ENCODE results near the gene PRIMA1. TPM values are rescaled to one million over a fixed set of nuclear protein-coding genes. Genes with fewer than 3 reads are reported as not detected.

Gene PRIMA1
- total RNA-seq, 2 donors from 2014 or later = 1.8 to 5.3 TPM

DNA sequence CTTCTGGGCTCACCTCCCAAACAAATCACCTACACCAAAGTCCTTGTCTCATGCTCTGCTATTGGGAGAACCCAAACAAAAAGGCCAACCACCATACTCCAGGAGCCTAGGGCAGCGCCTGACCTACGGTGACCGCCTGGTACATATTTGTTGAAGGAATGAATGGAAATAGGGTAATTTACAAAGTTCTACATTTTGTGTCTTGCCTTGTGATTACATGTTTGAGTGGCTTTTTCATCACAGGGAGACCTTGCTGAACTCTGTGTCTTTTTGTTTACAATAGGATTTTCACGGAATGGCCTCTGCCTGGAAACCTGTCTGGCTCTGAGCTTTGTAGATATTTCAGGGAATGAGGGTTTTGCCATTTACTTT, 11.3 kb upstream of the PRIMA1 start:
- intact Hi-C loops (cut with DNase I, micrococcal nuclease) = loop anchor here in 1 of 2 donors (10.0 kb wide), 1 partner anchor 145 kb away; no protein-coding TSS in a partner anchor
- ATAC-seq = no peak
- DNase-seq = no peak

- intact Hi-C loops (cut with DNase I, micrococcal nuclease) = loop anchor here in 1 of 2 donors (10.0 kb wide), 1 partner anchor 143 kb away; no protein-coding TSS in a partner anchor
- no peak for ATAC-seq
- no peak for DNase-seq
Measured at GRCh38 chr14:93797536-93797935, 9.3 kb upstream of the PRIMA1 start.

DNA sequence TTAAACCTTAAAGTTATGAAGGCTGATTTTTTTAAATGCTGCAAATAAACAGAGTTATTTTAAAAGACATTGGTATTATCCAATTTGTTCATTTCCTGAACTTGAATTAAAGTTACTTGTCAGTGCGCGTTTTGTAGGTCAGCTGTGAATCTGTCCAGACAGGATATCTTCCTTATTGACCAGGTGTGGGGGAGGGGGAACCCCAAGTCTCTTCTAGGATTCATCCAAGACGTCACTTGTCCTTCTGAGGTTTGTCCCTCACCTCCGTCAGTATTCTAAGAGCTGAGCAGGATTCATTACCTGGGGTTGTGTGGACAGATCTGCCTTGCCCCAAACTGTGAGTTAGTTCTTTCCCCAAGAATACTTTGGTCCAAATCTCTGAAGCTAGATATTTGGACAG, 8.8 kb upstream of the PRIMA1 start:
- intact Hi-C loops (cut with DNase I, micrococcal nuclease) = loop anchor here in 1 of 2 donors (10.0 kb wide), 1 partner anchor 142 kb away; no protein-coding TSS in a partner anchor
- DNase-seq = no peak

DNA sequence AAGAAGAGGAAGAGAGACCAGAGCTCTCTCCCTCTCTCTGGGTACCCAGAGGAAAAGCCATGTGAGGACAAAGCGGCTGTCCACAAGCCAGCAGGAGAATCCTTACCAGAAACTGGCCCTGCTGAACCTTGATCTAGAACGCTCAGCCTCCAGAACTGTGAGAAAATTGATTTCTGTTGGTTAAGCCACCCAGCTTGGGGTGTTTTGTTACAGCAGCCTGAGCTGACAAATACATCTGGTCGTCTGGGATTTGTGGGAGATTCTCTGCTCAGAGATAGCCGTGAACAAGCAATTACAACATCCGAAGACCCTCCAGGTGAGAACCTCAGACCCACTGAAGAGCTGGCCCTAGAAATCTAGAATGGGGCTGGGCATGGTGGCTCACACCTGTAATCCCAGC, 6.5 kb upstream of the PRIMA1 start:
- ATAC-seq (no peak), DNase-seq (no peak)
- intact Hi-C loops (cut with DNase I, micrococcal nuclease) = loop anchor here in 1 of 2 donors (10.0 kb wide), 1 partner anchor 140 kb away; no protein-coding TSS in a partner anchor

More for the DNA sequence above, 8.8 kb upstream of the PRIMA1 start:
- ATAC-seq = no peak

- ATAC-seq (no peak), DNase-seq (no peak)
- intact Hi-C loops (cut with DNase I, micrococcal nuclease) = loop anchor here in 1 of 2 donors (10.0 kb wide), 1 partner anchor 139 kb away; no protein-coding TSS in a partner anchor
Measured at GRCh38 chr14:93793555-93794324, 5.5 kb upstream of the PRIMA1 start.

DNA sequence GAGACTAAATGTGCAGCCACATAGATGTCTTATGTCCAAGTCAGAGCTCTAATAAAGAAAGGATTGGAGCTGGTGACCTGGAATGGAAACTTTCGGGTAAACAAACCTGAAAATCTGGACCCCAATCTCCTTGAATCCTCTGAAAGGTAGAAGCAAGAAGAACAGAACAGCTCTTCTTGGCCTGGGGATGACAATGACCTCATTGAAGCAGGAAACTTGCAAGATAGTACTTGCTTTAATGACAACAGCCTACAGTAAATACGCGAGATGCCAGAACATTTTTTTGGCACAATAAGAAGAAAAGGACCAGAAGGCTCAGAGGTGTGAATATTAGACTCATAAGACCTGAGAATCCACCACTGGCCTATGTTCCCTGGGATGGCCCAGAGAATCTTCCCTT, 4.1 kb upstream of the PRIMA1 start:
- no peak for DNase-seq
- intact Hi-C loops (cut with DNase I, micrococcal nuclease) = loop anchor here in 1 of 2 donors (10.0 kb wide), 1 partner anchor 138 kb away; no protein-coding TSS in a partner anchor
- no peak for ATAC-seq

DNA sequence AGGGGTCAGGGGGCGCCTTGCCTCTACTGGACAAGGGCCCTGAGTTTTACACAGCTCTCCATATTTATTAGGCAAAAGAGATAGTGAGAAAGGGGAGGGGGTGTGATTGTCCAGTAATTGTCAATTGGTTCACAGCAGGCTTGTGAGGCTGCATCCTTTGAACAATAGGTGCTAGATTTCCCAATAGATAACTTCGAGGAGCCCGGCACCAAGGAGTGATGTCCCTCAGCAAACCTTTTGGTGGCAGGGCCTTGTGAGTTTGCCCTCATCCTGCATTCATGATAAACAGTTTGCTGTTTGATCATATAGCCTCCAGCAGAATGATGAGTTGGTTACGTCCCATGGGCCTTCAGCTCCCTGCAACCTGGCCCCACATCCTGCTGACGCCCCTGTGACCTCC, 2.7 kb upstream of the PRIMA1 start:
- DNase-seq (no peak), ATAC-seq (no peak)
- intact Hi-C loops (cut with DNase I, micrococcal nuclease) = loop anchor here in 1 of 2 donors (10.0 kb wide), 1 partner anchor 136 kb away; no protein-coding TSS in a partner anchor

DNA sequence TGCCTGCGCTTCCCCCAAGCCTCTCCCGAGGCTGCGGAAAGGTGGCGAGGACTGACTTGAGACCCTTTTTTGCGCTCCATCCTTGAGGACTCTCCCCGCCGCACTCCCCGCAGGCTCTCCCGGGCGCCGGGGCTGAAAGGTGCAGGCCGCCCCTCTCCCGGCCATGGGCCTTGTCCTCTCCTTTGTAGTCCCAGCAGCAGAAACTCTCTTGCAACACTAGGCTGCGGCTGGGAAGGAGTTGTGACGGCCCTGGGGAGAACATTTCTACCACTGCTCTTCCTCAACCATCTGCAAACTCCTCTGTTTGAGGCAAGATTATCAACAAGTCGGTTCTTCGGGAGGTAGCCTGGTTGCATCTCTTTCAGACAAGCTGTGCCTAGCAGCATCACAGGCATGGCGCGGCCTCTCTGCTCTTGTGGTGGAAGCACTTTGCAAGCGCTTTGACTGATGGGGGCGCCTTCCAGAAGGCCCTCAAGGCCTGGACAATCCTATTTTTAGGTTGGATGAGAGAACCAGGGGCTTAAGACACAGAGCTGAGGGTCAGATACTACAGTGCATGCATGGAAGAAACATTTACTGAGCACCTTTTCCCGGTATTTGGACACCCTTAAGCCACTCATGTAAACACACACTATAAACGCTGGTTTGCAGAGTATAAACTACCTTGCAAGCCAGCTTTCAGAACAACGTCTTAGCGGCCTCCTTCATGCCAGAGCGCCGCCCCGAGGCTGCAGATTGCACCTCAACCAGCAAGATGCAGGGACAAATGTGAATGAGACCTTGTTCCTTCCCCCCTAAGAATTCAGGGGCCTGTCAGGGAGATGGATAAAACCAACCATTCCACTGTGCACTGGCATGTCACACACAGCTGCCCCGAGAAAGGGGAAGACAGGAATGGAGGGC, 1.2 kb upstream of the PRIMA1 start:
- ATAC-seq (no peak), DNase-seq (no peak)
- intact Hi-C loops (cut with DNase I, micrococcal nuclease) = loop anchor here in 1 of 2 donors (10.0 kb wide), 1 partner anchor 135 kb away; no protein-coding TSS in a partner anchor

GRCh38 chr14:93788543-93789227, 400 bp upstream of the PRIMA1 start:
- intact Hi-C loops (cut with DNase I, micrococcal nuclease) = no loop called here
- ATAC-seq = peak; percentile 57
- peak in 1 of 2 donors; percentile 9 for DNase-seq

DNA sequence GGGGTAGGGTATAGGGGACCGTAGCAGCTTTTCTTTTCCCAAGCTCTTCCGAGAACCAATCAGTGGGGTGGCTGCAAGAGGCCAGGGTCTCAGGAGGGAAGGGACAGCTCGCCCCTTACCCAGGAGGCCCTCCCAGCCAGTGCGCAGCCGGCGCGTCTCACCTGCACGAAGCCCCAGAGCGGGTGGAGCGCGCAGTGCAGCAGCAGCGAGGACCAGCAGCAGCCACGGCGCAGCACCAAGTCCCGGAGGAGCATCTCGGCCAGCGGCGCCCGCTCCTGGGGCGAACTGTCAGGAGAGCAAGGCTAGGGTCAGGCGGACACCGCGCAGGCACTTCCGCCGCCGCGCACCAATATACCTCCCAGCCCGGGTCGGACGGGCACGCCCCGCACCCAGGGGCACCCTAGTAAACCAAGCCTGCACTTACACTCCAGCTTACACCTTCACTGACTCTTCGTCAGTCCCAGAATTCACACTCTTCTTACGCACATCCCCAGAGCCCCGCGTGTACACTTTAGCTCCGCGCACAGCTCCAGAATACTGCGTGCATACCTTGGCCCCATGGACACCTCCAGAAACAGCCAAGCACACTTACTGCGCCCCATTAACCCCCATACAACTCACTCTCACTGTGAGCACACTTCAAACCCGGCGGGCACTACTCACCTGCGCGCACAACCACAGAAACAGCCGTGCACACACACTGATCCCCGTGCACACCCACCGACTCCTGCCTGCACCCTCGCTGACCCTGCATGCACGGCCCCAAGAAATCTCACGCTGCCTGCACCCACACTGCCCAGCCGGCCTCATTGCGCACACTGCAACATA, 606 bp downstream of the PRIMA1 start:
- DNase-seq (no peak), ATAC-seq (no peak)
- intact Hi-C loops (cut with DNase I, micrococcal nuclease) = no loop called here

- DNase-seq (no peak), ATAC-seq (no peak)
- intact Hi-C loops (cut with DNase I, micrococcal nuclease) = no loop called here
Measured at GRCh38 chr14:93785423-93785822, 2.9 kb downstream of the PRIMA1 start.

DNA sequence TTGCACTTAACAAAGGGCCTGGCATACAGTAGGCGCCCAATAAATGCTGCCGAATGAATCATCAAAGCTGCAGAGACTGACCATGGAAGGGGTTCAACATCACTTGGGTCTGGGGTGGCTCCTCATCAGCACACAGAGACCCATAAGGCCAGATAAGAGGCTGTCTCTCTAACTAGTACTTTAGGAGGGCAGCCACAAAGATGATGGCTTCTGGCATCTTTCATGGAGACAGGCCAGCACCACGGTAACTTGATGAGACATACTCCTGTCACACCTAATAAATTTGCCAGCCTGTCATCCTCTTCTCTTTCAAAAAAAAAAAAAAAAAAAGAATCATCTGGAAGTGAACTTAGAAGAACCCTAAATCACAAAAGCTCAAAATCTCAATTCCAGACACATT, 3.4 kb downstream of the PRIMA1 start:
- no peak for DNase-seq
- ATAC-seq = no peak
- intact Hi-C loops (cut with DNase I, micrococcal nuclease) = no loop called here

- intact Hi-C loops (cut with DNase I, micrococcal nuclease) = no loop called here
- DNase-seq = no peak
- no peak for ATAC-seq
Measured at GRCh38 chr14:93780813-93781400, 7.4 kb downstream of the PRIMA1 start.

DNA sequence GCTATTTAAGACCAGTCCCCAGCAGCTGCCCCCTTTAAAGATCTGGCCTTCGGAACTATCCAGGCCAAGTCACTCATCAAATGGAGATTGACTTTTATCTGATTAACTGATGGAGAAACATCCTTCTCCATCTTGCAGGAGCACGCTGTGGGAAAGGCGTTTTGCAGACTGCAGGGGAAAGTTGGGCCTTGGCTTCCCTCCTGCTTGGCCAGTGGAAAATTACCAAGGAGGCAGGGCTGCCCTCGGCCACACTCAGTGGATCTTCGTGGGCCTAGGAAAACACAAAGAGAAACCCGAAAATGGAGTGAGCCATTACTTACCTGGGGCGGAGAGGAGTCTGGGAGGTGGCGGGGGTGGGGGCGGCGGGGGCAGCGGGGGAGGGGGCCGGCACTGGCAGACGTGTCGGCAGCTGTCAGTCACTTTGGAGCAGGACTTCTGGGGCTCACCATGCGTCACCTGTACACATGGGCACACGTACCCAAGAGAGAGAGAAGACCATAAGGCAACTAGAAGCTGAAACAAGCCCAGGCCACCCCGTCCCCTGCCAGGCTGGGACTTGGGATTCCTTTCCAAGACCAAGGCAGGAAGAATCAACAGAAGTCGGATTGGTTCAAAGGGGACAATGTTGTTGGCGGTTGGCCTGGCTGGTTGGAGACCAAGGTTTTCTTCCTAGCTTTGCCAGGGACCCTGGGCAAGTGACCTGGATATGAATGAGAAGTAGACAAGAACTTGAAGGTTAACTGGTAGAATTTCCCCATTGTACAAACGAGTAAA, 9.2 kb downstream of the PRIMA1 start:
- intact Hi-C loops (cut with DNase I, micrococcal nuclease) = no loop called here
- ATAC-seq = no peak
- DNase-seq = no peak

DNA sequence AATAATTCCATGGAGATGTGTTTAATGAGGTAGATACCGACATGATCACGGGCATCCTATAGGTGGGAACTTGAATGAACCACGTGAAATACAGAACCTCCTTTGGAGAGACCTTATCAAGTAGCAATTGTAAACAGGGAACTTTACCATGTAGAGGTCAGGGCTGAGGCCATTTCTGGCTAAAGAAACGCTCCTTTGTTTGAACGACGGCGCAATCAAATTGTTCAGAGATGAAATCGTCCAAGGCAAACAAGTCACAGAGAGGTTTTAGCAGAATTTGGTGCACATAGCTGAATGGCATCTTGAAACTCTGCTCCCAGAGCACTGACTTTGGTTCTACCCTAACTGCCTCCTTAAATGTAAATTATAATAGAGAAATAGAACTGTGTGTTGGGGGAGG, 9.8 kb downstream of the PRIMA1 start:
- ATAC-seq = no peak
- intact Hi-C loops (cut with DNase I, micrococcal nuclease) = no loop called here
- no peak for DNase-seq

DNA sequence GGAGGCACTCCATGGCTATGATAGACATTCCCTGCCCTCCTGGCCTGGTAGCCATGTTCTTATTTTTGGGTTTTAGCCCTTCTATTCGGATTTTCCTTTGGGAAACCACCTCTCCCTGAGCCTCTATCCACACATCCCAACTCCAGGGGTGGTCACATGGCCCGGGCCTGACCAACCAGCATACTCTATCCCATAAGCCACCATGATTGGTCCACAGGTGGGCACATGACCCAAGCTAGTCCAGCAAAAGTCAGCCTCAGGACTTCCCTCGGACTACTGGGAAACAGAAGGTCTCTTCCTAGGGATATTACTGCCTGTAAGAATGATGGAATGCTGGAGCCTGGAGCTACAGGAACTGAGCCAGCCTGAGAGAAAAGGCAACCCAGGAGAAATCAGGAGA, 12.5 kb downstream of the PRIMA1 start:
- ATAC-seq (no peak), DNase-seq (no peak)
- intact Hi-C loops (cut with DNase I, micrococcal nuclease) = no loop called here

GRCh38 chr14:93775158-93775557, 13.1 kb downstream of the PRIMA1 start:
- ATAC-seq (no peak), DNase-seq (no peak)
- intact Hi-C loops (cut with DNase I, micrococcal nuclease) = no loop called here

Data from left colon (tissue), 2 donors.